Right lobe of liver (tissue), 4 donors: ENCODE measurements around the gene ELAPOR1.

ENCODE experiments used
- POLR2A ChIP-seq: fragments of 450-650 bp; IDR thresholded peaks from one replicate; pipeline ENCODE4 v1.6.1; 2017; ENCODE audit warnings: antibody characterized with exemption, mild to moderate bottlenecking
- TF ChIP-seq, protein P1 (sequence below), 4 donors: fragments of 200-600 bp in 3 of 4; fragments of 450-650 bp in 1 of 4; IDR thresholded peaks; one replicate each; pipeline versions ENCODE4 v1.5.1 to v1.8.0; 2016 to 2022; ENCODE audit warnings: antibody characterized with exemption in 4 of 4, mild to moderate bottlenecking in 2 of 4
- donor health status: DM: no; HTN: no; CAD: no.
- donor health status: DM: no; HTN: no; CAD: no.
- donor health status: DM: no; HTN: yes; CAD: no.

- TF ChIP-seq, protein P1, sequence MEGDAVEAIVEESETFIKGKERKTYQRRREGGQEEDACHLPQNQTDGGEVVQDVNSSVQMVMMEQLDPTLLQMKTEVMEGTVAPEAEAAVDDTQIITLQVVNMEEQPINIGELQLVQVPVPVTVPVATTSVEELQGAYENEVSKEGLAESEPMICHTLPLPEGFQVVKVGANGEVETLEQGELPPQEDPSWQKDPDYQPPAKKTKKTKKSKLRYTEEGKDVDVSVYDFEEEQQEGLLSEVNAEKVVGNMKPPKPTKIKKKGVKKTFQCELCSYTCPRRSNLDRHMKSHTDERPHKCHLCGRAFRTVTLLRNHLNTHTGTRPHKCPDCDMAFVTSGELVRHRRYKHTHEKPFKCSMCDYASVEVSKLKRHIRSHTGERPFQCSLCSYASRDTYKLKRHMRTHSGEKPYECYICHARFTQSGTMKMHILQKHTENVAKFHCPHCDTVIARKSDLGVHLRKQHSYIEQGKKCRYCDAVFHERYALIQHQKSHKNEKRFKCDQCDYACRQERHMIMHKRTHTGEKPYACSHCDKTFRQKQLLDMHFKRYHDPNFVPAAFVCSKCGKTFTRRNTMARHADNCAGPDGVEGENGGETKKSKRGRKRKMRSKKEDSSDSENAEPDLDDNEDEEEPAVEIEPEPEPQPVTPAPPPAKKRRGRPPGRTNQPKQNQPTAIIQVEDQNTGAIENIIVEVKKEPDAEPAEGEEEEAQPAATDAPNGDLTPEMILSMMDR (IDR thresholded peaks at IDR 0.05) = no peak
- no peak for TF ChIP-seq POLR2A
These were observed 29.1 kb upstream of the ELAPOR1 start for GRCh38 chr1:109084563-109085517.
